ENCODE results near the gene ZNF284. TPM values are rescaled to one million over a fixed set of nuclear protein-coding genes. Genes with fewer than 3 reads are reported as not detected.
A peak's percentile ranks its signal among the peaks of the same experiment; 100 is the strongest.

The ZNF284 gene
- total RNA-seq, result 1.4 TPM
- long read RNA-seq, result 0 reads

DNA sequence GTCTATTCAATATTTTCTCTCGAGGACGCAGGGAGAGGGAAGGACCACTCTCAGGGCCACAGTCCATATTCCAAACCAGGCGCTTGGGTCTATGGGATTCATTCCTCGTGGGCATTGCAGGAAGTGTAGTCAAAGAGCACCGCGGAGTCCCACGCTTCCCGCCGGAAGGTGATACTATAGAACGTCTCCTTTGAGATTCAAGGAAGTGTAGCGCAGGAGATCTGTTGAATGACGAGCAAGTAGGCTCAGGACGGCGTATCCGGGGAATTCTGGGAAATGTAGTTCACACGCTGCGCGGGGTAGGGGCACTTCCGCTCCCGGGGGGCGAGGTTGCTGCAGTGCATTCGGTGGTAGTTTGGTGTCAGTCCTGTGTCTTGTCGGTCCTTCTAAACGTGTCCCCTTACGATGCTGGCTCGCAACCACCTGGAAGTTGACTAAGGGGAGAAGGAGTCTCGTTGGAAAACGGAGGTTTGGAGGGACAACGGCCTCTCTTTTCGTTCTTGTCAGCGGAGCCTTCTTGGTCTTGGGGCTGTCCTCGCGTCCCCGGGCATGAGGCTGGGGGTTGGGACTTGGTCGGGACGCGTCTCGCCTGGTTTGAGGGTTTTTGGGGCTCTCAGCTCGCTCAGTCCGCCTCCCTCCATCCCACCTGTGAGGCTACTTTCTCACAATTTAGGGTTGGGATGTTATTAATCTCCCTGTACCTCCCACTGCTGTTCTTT is at the start of gene ZNF284:
TSS of gene ZNF284 (plus strand) at position 336 of the 719 bp plus-strand sequence. CDS start 4,231 bp downstream, outside the sequence.
- peak; percentile 94 for DNase-seq (ENCODE audit: low spot score)
- intact Hi-C loops (cut with DNase I), result loop anchor here (2.0 to 5.0 kb wide), 3 partner anchors 19 to 90 kb away; partner anchors contain the start of genes ZNF155, ZNF223 and ZNF224

DNA sequence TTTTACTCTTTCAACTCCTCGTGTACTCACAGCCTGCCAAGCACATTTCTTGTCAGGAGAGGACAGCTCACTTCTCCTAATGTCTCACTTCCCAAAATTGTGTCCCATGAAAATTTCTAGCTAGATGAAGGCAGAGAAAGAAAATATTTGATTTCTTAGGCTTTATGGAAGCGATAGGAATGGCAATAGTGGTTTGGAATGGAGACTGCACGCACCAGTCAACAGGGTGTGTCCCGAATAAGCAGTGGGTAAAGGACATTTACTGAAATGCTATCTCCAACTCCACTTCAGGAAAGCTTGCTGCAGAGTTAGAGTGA is 47.1 kb upstream of the ZNF284 start:
- DNase-seq (ENCODE audit: low spot score), result no peak
- intact Hi-C loops (cut with DNase I), result no loop called here

DNA sequence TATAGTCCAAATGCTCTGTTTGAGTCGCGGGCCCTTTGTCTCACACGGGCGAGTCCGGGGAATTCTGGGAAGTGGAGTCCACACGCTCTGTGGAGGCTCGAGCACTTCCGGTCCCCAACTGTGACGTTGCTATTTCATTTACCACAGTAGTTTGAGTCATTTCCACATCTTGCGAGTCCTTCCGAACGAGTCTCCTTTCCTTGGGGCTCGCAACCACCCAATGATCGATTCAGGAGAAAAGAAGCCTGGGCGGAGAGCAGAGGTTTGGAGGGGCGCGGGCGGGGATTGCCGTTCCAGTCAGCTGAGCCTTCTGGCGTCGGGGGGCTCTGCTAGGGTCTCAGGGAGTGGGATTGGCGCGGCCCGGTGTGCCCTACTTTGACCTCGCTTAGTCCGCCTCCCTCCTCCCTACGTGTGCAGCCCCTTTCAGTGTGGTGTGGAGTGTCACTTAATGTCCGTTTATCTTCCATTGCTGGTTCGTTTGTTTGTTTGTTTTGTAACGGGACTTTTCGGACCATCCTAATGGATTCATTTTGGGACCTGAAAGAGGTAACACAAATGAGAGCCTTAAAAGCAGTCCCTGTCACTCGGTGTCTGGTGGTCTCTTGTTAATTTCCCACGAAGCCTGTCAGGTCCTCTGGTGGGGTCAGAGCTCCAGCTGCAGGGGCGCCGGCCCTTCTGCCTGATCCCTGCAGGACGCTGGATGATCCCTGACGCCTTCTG is 46.6 kb upstream of the ZNF284 start, which contains the start of gene ZNF222:
TSS of gene ZNF222 (plus strand) at position 163 of the 720 bp plus-strand sequence. CDS start at position 221, 58 bp downstream.
- intact Hi-C loops (cut with DNase I), result no loop called here
- peak; percentile 93 for DNase-seq (ENCODE audit: low spot score)

DNA sequence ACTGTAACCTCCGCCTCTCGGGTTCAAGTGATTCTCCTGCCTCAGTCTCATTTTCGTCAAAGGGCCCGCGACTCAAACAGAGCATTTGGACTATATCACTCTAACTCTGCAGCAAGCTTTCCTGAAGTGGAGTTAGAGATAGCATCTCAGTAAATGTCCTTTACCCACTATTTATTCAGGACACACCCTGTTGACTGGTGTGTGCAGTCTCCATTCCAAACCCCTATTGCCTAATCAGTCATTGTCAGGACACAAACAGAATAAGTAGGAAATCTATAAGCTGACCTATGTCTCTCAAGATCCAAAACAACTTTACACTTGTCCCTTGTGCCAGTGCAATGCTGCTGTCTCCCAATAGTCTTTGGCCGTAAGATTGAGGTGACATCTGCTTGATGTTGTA is 45.3 kb upstream of the ZNF284 start:
- intact Hi-C loops (cut with DNase I), result no loop called here

DNA sequence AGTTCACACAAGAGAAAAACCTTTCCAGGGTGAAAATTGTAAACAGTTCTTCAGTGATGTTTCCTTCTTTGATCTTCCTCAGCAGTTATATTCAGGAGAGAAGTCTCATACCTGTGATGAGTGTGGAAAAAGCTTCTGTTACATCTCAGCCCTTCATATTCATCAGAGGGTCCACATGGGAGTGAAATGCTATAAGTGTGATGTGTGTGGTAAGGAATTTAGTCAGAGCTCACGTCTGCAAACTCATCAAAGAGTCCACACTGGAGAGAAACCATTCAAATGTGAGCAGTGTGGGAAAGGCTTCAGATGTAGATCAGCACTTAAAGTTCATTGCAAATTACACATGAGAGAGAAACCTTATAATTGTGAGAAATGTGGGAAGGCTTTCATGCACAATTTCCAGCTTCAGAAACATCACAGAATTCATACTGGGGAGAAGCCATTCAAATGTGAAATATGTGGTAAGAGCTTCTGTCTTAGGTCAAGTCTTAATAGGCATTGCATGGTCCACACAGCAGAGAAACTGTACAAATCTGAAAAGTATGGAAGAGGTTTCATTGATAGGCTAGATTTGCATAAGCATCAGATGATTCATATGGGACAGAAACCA is 39.9 kb upstream of the ZNF284 start:
- DNase-seq (ENCODE audit: low spot score), result no peak
- intact Hi-C loops (cut with DNase I), result no loop called here

More for the DNA sequence above, 45.3 kb upstream of the ZNF284 start:
- no peak for DNase-seq (ENCODE audit: low spot score)

DNA sequence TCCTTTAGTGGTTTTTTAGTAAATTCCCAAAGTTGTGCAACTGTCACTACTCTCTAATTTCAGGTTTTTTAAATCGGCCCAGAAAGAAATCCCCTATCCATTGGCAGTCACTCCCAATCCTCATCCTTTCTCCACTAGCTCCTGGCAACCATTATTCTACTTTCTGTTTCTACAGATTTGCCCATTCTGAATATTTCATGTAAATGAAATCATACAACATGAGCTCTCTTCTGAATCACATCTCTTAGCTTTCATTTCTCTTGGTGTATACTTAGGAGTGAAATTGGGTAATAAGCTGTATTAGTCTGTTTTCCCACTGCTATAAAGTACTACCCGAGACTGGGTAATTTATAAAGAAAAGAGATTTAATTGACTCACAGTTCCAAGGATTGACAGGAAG is 29.8 kb upstream of the ZNF284 start:
- intact Hi-C loops (cut with DNase I), result no loop called here
- DNase-seq (ENCODE audit: low spot score), result no peak

DNA sequence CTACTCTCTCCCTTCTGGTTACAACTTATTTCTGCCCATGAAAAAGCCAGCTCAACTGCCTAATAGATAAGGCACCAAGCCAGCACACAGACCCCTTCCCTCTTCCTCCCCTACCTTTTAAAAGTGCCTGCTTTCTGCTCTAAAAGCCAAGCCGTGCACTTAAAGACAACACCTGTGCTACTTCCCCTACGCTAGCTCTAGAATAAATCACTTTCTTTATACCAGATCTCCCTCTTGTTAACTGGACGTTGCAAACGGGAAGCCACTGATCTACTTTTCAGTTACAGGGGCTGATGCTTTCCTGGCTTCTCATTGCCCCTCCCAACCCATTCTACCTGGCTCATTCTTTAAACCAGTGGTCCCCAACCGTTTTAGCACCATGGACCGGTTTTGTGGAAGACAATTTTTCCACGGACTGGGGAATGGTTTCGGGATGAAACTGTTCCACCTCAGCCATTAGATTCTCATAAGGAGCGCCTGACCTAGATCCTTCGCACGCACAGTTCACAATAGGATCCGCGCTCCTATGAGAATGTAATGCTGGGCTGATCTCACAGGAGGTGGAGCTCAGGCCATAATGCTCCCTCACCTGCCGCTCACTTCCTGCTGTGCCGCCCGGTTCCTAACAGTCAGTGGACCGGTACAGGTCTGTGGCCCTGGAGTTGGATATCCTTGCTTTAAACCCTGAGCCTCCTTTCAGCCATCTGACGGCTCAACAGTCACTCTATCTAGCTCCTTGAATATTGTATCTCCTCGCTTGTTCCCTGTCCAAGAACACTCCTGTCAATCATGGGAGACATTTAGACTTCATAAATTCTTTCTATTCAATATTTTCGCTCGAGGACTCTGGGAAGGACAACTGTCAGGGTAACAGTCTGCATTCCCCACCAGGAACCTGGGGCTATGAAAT is 21.0 kb upstream of the ZNF284 start:
- intact Hi-C loops (cut with DNase I), result loop anchor here (1.0 to 5.0 kb wide), 4 partner anchors 49 to 156 kb away; partner anchors contain the start of genes ZNF155 and ZNF230
- no peak for DNase-seq (ENCODE audit: low spot score)

DNA sequence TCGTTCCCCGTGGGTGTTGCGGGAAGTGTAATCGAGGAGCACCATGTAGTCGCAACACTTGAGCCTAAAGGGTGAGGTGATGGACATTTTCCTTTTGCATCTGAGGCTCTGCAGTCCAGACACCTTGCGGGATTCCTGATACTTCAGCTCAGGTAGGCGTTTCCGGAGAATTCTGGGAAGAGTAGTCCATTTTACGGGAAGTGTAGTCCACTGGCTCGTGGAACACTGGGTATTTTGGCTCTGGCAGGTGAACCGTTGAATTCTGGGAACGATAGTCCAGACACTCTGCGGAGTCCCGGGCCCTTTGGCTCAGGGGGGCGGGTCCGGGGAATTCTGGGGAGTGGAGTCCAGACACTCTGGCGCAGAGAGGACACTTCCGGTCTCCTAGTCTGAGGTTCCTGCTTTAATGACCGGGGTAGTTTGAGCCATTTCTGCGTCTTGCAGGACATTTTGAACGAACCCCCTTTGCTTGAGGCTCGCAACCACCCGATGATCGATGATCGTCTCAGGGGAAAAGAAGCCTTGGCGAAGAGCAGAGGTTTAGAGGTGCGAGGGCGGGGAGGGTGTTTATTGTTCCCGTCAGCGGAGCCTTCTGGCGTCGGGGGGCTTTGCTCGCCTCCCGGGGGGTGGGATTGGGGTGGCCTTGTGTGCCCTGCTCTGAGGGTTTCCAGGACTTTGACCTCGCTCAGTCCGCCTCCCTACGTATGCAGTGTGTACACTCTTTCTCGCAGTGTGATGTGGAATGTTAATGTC is 20.1 kb upstream of the ZNF284 start, which contains the start of gene ZNF223:
TSS of gene ZNF223 (plus strand) at position 387 of the 753 bp plus-strand sequence. CDS start 3,141 bp downstream, outside the sequence.
- intact Hi-C loops (cut with DNase I), result loop anchor here (1.0 to 5.0 kb wide), 6 partner anchors 19 to 155 kb away; partner anchors contain the start of genes ZNF155, ZNF225 and ZNF230
- peak; percentile 97 for DNase-seq (ENCODE audit: low spot score)

DNA sequence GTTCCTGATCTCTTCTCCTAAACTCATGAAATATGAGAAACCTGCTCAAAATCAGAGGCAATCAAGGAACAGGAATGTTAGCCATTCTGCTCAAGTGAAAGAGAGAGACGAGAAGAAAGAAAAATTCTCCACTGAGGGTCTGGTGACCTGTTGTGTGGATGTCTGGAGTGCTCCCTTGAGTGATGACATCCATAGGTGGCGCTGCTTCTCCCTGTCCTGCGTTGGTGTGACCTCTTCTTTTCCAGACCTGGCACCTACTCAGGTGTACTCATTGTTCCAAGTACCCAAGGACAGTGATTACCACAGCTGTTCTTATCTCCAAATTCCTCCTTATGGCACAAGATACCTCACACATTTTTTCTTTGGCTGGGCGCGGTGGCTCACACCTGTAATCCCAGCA is 16.1 kb upstream of the ZNF284 start:
- DNase-seq (ENCODE audit: low spot score), result no peak
- intact Hi-C loops (cut with DNase I), result no loop called here

DNA sequence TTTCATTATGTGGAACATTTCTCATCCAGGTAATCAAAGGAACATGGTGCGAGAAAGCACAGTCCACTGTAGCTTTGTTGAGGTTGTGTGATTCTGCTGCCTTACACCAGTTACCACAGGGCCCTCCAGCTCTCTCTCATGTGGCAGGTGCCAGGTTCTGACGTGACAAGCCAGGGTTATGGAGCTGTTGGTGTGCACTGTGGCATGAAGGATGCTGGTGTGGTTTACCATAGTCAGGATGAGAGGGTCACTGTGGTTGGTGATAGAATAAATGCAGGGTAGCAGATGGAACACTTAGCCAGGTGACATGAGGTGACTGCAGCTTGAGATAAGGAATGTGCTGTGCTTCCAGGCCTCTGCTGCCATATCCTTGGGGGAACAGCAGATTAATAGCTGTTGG is 12.7 kb upstream of the ZNF284 start:
- intact Hi-C loops (cut with DNase I), result no loop called here
- DNase-seq (ENCODE audit: low spot score), result no peak

DNA sequence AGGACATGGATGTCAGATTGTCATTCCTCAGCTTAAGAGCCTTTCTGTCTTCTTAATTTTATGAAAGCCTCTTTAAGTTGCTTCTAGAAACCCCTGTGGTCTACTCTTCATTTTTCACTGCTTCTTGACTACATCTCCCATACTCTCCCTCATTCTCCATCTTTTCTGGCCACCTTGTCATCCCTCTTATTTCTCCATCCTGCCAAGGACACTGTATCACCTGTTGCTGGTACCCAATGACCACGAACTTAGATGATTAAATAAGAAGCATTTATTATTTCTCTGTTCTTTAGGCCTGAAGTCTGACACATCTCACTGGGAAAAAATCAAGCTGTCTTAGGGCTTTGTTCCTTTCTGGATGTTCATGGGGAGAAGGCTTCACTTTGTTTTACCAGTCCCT is 10.9 kb upstream of the ZNF284 start:
- intact Hi-C loops (cut with DNase I), result no loop called here
- DNase-seq (ENCODE audit: low spot score), result no peak

DNA sequence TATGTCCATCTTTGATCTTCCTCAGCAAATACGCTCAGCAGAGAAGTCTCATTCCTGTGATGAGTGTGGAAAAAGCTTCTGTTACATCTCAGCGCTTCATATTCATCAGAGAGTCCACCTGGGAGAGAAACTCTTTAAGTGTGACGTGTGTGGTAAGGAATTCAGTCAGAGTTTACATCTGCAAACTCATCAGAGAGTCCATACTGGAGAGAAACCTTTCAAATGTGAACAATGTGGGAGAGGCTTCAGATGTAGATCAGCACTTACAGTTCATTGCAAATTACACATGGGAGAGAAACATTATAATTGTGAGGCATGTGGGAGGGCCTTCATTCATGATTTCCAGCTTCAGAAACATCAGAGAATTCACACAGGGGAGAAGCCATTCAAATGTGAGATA is 5.7 kb upstream of the ZNF284 start:
- DNase-seq (ENCODE audit: low spot score), result no peak
- intact Hi-C loops (cut with DNase I), result no loop called here

DNA sequence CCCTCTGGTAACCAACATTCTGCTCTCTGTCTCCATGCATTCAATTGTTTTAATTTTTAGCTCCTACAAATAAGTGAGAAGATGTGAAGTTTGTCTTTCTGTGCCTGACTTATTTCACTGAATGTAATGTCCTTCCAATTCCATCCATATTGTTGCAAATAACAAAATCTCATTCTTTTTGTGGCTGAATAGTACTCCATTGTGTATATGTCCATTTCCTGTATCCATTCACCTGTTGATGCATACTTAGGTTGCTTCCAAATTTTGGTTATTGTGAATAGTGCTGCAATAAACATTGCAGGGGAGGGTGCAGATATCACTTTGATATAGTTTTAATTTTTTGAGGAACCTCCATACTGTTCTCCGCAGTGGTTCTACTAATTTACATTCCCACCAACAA is 2.5 kb upstream of the ZNF284 start:
- intact Hi-C loops (cut with DNase I), result no loop called here
- no peak for DNase-seq (ENCODE audit: low spot score)

DNA sequence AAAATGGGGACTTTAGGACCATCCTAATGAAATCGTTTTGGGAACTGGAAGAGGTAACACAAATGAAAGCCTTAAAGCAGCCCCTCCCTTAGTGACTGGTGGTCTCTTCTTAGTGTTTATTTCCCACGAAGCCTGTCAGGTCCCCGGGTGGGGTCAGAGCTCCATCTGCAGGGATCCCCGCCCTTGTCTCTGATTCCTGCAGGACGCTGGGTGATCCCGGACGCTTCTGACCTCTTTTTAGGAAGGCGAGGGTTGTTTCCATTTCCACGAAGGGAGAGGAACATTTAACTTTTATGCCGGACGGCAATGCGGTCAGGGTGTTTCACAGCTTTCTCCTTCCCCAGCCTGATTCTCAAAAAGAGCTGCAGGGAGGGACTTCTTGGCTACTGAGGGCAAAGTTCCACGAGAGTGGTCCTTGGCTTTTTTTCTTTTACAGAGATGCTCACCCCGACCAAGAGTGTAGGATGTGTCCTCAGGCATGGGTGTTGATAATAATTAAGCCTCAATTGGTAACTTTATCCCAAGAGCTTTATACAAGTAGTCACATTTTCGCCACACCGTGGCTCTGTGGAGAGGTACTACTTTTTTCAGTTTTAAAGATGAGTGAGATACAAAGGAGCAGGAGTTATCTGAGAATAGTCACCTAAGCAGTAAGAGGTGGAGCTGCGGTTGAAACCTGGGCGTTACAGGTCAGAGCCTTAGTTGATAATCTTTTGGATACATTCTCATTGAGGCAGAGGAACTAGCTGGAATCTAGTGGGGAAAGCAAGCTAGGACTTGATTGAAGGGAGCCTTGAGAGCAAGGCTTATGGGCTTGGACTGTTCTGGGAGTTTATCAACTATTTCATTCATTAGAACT is 813 bp downstream of the ZNF284 start:
- intact Hi-C loops (cut with DNase I), result loop anchor here (2.0 to 5.0 kb wide), 2 partner anchors 22 to 90 kb away; partner anchors contain the start of genes ZNF155 and ZNF224
- DNase-seq (ENCODE audit: low spot score), result no peak

DNA sequence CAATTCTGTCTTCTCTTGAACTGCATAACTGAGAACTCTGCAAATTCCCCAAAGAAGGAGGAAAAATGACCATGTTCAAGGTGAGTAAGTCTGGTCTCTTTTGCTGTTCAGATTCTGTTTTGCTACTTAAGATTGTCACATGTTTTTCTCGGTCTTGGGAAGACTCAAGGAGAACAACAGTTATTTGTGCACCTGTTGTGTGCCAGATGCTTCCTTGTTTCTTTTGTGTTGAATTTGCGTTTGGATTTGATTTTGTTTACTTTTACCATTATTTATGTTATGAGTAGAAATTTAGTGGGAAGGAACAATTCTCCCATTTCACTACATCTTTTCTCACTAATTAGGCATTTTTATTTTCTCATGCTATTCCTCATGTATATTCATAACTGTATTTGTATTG is 4.4 kb downstream of the ZNF284 start:
- intact Hi-C loops (cut with DNase I), result no loop called here
- DNase-seq (ENCODE audit: low spot score), result no peak

DNA sequence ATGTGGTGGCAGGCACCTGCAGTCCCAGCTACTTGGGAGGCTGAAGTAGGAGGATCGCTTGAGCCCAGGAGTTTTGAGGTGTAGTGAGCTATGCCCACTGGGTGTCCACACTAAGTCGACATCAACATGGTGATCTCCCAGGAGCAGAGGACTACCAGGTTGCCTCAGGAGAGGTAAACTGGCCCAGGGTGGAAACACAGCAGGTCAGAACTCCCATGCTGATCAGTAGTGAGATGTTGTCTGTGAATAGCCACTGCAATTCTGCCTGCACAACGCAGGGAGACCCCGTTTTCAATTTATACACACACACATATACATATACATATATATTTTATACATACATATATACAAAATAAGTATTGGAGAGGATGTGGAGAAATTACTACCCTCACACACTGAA is 20.1 kb downstream of the ZNF284 start:
- DNase-seq (ENCODE audit: low spot score), result no peak
- intact Hi-C loops (cut with DNase I), result loop anchor here (5.0 kb wide), 3 partner anchors 90 to 115 kb away; partner anchors contain the start of genes ZNF155 and ZNF230

Measured in cardiac septum (tissue), 1 donor.